ENCODE results near the gene AQP2.
"Not testable (repeated sequence)": the region's sequence is repeated elsewhere in the genome, so short reads cannot be mapped to it uniquely, and the experiment has no call there.

Gene AQP2

GRCh38 chr12:49987625-49988303 lies 37.2 kb downstream of the AQP2 start:
- DNase-seq (ENCODE audit: low spot score): no peak

DNA sequence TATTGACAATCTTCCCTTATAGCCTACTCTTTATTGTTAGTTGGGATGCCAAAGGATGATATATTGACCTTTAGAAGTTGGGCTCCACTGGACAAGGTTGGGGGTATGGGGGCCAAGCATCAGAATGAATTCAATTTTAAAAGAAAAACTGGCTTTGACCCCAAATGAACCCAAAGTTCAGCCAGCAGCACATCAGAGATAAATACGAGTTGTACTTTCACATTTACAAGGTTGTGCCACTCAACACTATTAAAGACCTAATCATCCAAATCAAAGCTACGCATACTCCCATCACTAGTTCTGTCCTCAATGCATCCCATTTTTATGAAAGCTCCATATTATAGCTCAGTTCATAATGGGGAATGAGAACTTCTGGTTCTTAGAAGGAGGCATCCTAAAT lies 38.9 kb downstream of the AQP2 start:
- DNase-seq (ENCODE audit: low spot score): not testable (repeated sequence)

DNA sequence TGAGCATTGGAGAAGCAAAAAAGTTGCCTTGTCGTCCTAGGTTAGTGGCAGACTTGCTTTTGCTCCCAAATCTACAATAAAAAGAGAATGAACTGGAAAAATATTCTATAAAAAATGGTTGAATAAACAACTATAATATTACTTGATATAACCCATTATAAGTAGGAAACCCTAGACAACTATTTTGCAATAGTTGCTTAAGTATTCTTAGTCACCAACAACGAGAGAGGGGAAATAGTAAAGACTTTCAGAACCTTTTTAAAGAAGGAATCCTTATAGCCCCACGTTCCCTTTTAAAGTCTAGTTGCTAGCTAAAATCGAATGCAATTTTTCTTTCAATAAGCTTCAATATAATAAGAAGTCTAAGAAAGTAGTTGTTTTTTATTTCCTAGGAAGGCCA lies 39.7 kb downstream of the AQP2 start:
- DNase-seq (ENCODE audit: low spot score): no peak

GRCh38 chr12:49998453-49998852 lies 47.9 kb downstream of the AQP2 start:
- no peak for DNase-seq (ENCODE audit: low spot score)

GRCh38 chr12:50003595-50003994 lies 53.1 kb downstream of the AQP2 start:
- DNase-seq (ENCODE audit: low spot score): no peak

GRCh38 chr12:50004696-50005095 lies 54.2 kb downstream of the AQP2 start:
- DNase-seq (ENCODE audit: low spot score): no peak

DNA sequence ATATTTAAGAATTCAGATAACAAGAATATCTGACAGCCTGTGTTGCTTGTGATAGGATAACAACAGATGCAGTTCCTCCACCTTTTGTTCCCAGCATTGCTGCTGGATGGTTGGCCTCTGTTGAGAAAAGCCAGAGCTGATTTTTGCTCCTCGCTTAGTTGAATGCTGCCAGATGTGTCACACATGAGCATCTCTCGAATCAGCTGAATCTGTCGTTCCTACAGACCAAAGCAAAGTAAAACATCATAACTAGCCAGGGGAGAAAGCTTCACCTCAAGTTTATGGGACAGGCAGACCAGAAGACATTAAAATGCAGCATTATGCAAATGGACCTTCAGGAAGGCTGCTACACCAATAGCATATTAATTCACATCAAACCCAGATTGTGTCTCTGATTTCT lies 54.6 kb downstream of the AQP2 start:
- DNase-seq (ENCODE audit: low spot score): no peak

DNA sequence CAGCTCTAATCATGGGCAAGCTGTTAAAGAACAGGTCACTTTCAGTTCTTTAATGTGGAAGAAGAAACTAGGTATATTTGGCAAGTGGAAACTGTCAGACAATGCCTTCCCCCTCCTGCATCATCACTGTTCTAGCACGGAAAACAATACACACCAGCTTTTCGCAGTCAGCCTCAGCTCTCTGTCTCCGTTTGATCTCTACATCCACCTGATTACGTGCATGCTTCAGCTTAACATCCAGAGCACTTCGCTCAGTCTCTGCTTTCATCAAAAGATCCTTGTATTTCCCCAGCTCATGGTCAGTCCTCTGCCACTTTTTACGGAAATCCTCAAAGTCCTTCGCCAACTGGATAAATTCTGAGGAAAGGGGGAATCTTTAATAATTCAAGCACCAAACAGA lies 55.7 kb downstream of the AQP2 start:
- no peak for DNase-seq (ENCODE audit: low spot score)

DNA sequence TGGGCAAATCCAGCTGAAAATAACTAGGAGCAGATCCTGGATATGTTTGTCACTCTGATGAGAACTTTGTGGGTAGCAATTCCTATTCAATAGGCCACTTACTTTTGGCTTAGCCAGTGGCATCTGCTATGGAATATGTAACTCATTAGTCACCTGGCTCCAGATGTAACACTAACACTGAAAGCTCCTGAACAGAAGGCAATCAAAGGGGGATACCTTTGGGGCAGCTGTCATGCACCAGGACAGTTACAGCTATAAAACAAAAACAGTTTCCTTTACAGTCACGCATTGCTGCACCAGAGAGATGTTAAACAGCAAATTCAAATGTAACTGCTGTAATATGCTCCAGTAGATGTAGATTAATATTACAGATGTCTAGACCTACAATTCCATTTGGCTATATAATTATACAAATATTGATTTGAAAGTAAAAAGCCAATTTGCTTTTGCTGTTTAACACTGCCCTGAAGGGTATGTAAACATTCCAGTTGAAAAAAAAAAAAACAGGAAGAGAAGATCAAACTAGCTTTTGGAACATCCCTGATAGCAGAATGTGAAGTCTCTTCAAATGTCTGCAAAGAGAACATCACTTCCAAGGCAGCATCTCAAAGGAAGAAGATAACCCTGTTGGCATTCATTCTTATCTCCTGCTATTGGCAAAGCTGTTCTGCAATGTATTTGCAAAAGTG lies 56.4 kb downstream of the AQP2 start:
- no peak for DNase-seq (ENCODE audit: low spot score)
